Stomach (tissue), 19 donors: ENCODE data around the gene CNMD. TPM values are rescaled to one million over a fixed set of nuclear protein-coding genes. Genes with fewer than 3 reads are reported as not detected.

ENCODE experiments used
- DNase-seq, 2 donors: peaks; one replicate each; pipeline versions ENCODE4 v3.0.0 to v3.0.0-alpha.2; 2013 to 2019
- H3K27ac ChIP-seq, 5 donors: fragments of 200-600 bp in 4 of 5; sonication (generic) in 4 of 5; one replicate each; pipeline ENCODE4 v1.5.1; 2013 to 2019; ENCODE audit warnings: mild to moderate bottlenecking in 1 of 5, moderate library complexity in 1 of 5
- H3K27me3 ChIP-seq, 3 donors: fragments of 200-600 bp; sonication (generic); one replicate each; pipeline ENCODE4 v1.5.1; 2017 to 2019; ENCODE audit warnings: mixed run types in 1 of 3
- H3K36me3 ChIP-seq, 4 donors: fragments of 200-600 bp; sonication (generic); 1 replicate in 3 of 4; 2 replicates in 1 of 4; pipeline ENCODE4 v1.5.1; 2016 to 2019
- H3K4me1 ChIP-seq, 4 donors: fragments of 200-600 bp; sonication (generic); one replicate each; pipeline ENCODE4 v1.5.1; 2016 to 2019
- H3K4me3 ChIP-seq, 4 donors: fragments of 200-600 bp; sonication (generic) in 3 of 4; one replicate each; pipeline ENCODE4 v1.5.1; 2016 to 2019; ENCODE audit warnings: mild to moderate bottlenecking in 1 of 4
- H3K9me3 ChIP-seq, 4 donors: fragments of 200-600 bp; sonication (generic); one replicate each; pipeline ENCODE4 v1.5.1; 2016 to 2019
- EP300 ChIP-seq: sonication (generic); formaldehyde crosslinking; IDR thresholded peaks from one replicate; pipeline ENCODE4 v1.6.1; 2017; ENCODE audit warnings: antibody characterized with exemption
- POLR2A ChIP-seq, 4 donors: fragments of 450-650 bp; IDR thresholded peaks; one replicate each; pipeline ENCODE4 v1.6.1; 2016; ENCODE audit warnings: antibody characterized with exemption in 4 of 4, control low read depth in 2 of 4, mild to moderate bottlenecking in 1 of 4, moderate library complexity in 1 of 4
- POLR2AphosphoS5 ChIP-seq, 3 donors: sonication (generic); formaldehyde crosslinking; IDR thresholded peaks; one replicate each; pipeline ENCODE4 v1.6.1; 2016; ENCODE audit warnings: antibody characterized with exemption in 3 of 3
- WGBS, 5 donors: extraction: QIAGEN DNeasy Blood & Tissue Kit in 3 of 5; methylation state at CpG; one replicate each; pipeline versions ENCODE4 v1.1.5 to v1.1.7; 2013 to 2018; 5-methylcytosine and 5-hydroxymethylcytosine counted together
- intact Hi-C: fragments of 100-400 bp; cut with DNase I; formaldehyde crosslinking; loops from one replicate; pipeline ENCODE4 v1.15.1; 2023; ENCODE audit warnings: low total_unique reads
- long read RNA-seq, 10 donors: transcript quantifications; one replicate each; lab custom pipeline, GENCODE V29; 2026
- polyA plus RNA-seq, 3 donors: library from polyadenylated mRNA; stranded (reverse); fragments of 200-250 nt; gene quantifications; one replicate each; pipeline ENCODE4 v1.2.3, GENCODE V29; 2013
- total RNA-seq, 5 donors: library from RNA; depleted of rRNA; stranded (reverse); fragments of >200 nt; gene quantifications; one replicate each; pipeline versions ENCODE4 v1.1.0 to v1.2.3, GENCODE V29; 2014 to 2016
- TF ChIP-seq, protein P1 (sequence below), 7 experiments: fragments of 450-650 bp in 4 of 7; fragments of 200-600 bp in 3 of 7; sonication (generic) in 3 of 7; IDR thresholded peaks; one replicate each; pipeline ENCODE4 v1.5.1; 2016 to 2019; ENCODE audit warnings: antibody characterized with exemption in 7 of 7, control low read depth in 2 of 7, mild to moderate bottlenecking in 1 of 7
- donor health status: healthy with polysubstance abuse.
- donor health status: Bipolar disorder and iron deficiency.
- donor health status: healthy.

The CNMD gene
- not detected for total RNA-seq
- not detected for polyA plus RNA-seq
- long read RNA-seq, donor 1, result 0 reads
- long read RNA-seq, donor 2, result 0 reads
- long read RNA-seq, donor 3, result 0 reads
- long read RNA-seq, donor 4, result 0 reads
- long read RNA-seq, donor 5, partial matches to known transcripts, result 0 of 1 reads
- long read RNA-seq, donor 5, other reads (novel, unspliced or antisense), result 0 of 1 reads
- long read RNA-seq, donor 6, partial matches to known transcripts, result 0 of 1 reads
- long read RNA-seq, donor 6, other reads (novel, unspliced or antisense), result 0 of 1 reads
- long read RNA-seq, donor 7, result 0 reads
- long read RNA-seq, donor 8, result 0 reads
- long read RNA-seq, donor 9, result 0 reads
- long read RNA-seq, donor 10, result 0 reads

DNA sequence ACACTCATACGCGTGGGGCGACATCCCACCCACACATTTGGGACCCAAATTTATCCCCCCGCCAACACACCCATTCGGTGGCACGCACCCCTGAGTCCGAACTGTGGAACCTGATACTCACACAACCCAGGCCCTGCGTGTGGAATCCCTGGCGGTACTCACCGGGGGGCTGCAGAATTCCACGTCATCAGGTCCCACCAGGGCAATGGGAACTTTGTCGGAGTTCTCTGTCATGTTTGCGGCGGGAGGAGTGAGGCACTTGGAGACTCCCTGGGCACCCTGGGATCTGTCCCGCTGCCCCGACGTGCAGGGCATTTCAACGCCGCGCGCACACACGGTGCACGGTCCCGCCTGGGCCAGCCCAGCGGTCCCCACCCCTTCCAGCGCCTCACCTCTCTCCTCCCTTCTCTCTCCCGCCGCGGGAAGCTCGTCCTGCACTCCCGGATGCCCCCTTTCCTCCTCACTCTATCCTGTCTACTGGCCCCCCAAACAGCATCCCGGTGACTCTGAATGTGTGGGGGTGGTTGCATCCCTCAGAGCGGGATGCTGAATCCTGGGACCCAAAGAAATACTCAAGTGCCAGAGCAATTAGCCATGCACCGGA lies at the start of gene CNMD:
CNMD (minus strand) TSS at position 353 of the 604 bp plus-strand sequence; CDS start at position 234, 119 bp downstream.
- no peak for TF ChIP-seq EP300
- TF ChIP-seq POLR2A (IDR thresholded peaks at IDR 0.05), result no peak
- TF ChIP-seq, protein P1, sequence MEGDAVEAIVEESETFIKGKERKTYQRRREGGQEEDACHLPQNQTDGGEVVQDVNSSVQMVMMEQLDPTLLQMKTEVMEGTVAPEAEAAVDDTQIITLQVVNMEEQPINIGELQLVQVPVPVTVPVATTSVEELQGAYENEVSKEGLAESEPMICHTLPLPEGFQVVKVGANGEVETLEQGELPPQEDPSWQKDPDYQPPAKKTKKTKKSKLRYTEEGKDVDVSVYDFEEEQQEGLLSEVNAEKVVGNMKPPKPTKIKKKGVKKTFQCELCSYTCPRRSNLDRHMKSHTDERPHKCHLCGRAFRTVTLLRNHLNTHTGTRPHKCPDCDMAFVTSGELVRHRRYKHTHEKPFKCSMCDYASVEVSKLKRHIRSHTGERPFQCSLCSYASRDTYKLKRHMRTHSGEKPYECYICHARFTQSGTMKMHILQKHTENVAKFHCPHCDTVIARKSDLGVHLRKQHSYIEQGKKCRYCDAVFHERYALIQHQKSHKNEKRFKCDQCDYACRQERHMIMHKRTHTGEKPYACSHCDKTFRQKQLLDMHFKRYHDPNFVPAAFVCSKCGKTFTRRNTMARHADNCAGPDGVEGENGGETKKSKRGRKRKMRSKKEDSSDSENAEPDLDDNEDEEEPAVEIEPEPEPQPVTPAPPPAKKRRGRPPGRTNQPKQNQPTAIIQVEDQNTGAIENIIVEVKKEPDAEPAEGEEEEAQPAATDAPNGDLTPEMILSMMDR (IDR thresholded peaks at IDR 0.05), result no peak
- no peak for TF ChIP-seq POLR2AphosphoS5 (IDR thresholded peaks at IDR 0.05)
- peaks cover 11 to 16% (median 13%) of the 10 kb centered on the region in 4 donors for H3K4me1 ChIP-seq
- 7 to 13% (median 9%) methylated on average over 22 to 34 of the region's 34 CpGs for WGBS, 5 donors
- H3K27me3 ChIP-seq, result peaks cover 10 to 58% (median 25%) of the 10 kb centered on the region in 3 donors
- H3K4me3 ChIP-seq, result peak within 1 kb of the TSS; percentile 31 to 45 (median 35)
- H3K36me3 ChIP-seq, result no peaks in the 10 kb centered on the region
- DNase-seq, result peak in 1 of 2 donors; percentile 11
- H3K9me3 ChIP-seq, result peaks cover 0 to 9% (median 2%) of the 10 kb centered on the region in 4 donors
- H3K27ac ChIP-seq, result no peak within 1 kb of the TSS
- intact Hi-C loops, result no loop called here

DNA sequence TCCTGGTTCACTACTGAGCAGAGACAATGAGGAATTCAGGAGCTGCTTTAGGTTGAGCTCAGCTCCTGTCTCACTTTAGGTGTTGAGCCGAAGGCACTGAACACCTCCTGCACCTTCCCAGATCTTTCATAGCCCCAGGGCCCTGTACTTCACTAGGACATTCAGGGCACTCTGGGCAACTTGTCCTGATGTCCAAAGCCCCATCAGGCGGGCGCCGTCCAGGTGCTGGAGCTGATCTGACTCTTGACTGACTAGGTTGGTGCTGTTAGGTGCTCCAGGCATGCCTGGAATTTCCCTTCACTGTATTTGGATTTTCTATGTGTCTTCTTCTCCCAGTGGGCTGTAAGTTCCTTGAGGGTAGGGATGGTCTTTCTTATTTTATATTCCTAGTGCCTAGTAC lies 48.4 kb upstream of the CNMD start:
- 42 to 66% (median 59%) methylated on average over 4 of the region's 4 CpGs for WGBS, 5 donors
- DNase-seq, result no peak
- TF ChIP-seq EP300 (no peak), POLR2A (IDR thresholded peaks at IDR 0.05) (no peak), POLR2AphosphoS5 (IDR thresholded peaks at IDR 0.05) (no peak)
- TF ChIP-seq, protein P1 (IDR thresholded peaks at IDR 0.05), result no peak
- Histone ChIP-seq H3K27me3 (peaks cover 0 to 20% (median 0%) of the 10 kb centered on the region in 3 donors), H3K36me3 (no peaks in the 10 kb centered on the region), H3K4me3 (no peak overlapping the region), H3K27ac (no peak overlapping the region), H3K9me3 (no peaks in the 10 kb centered on the region), H3K4me1 (no peaks in the 10 kb centered on the region)
- intact Hi-C loops, result no loop called here

GRCh38 chr13:52787235-52787634 lies 47.6 kb upstream of the CNMD start:
- no peaks in the 10 kb centered on the region for H3K4me1 ChIP-seq
- no peak overlapping the region for H3K4me3 ChIP-seq
- H3K36me3 ChIP-seq, result no peaks in the 10 kb centered on the region
- intact Hi-C loops, result no loop called here
- peaks cover 0 to 20% (median 0%) of the 10 kb centered on the region in 3 donors for H3K27me3 ChIP-seq
- TF ChIP-seq, protein P1 (IDR thresholded peaks at IDR 0.05), result no peak
- TF ChIP-seq POLR2A (IDR thresholded peaks at IDR 0.05) (no peak), EP300 (no peak), POLR2AphosphoS5 (IDR thresholded peaks at IDR 0.05) (no peak)
- DNase-seq, result no peak
- WGBS, 5 donors, result 72 to 91% (median 81%) methylated on average over 2 of the region's 2 CpGs
- no peak overlapping the region for H3K27ac ChIP-seq
- H3K9me3 ChIP-seq, result no peaks in the 10 kb centered on the region

DNA sequence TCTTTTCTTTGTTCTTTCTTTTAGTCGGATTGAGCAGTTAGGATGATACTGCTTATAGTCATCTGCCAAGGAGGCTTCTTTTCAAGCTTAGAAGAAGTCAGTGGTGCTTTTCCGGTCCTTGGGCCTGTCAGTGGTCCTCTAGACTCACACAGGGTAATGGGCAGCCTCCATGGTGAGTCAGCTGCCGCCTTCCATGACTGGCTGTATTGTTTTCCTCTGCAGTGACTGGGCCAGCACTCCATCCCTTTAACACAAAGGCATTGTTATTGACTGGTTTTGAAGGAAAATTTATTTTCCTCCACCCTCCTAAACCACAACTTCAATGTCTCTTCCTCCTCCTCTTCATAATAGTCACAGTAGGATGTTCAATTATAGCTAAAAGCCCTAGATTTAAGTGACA lies 47.1 kb upstream of the CNMD start:
- no peak for DNase-seq
- no peak for TF ChIP-seq EP300
- no peak for TF ChIP-seq POLR2AphosphoS5 (IDR thresholded peaks at IDR 0.05)
- no peak for TF ChIP-seq POLR2A (IDR thresholded peaks at IDR 0.05)
- TF ChIP-seq, protein P1 (IDR thresholded peaks at IDR 0.05), result no peak
- Histone ChIP-seq H3K4me3 (no peak overlapping the region), H3K9me3 (no peaks in the 10 kb centered on the region), H3K27ac (no peak overlapping the region), H3K27me3 (peaks cover 0 to 20% (median 0%) of the 10 kb centered on the region in 3 donors), H3K36me3 (no peaks in the 10 kb centered on the region), H3K4me1 (no peaks in the 10 kb centered on the region)
- intact Hi-C loops, result no loop called here
- 64 to 77% (median 75%) methylated on average over 3 of the region's 3 CpGs for WGBS, 5 donors
